ENCODE data around the gene HBS1L.

Gene HBS1L

GRCh38 chr6:135036731-135037420 lies 17.7 kb downstream of the HBS1L start:
- Histone ChIP-seq H3K56ac (ENCODE audit: low read length) (no peak overlapping the region), H2BK15ac (replicated peaks; ENCODE audit: low read depth) (no peak overlapping the region), H4K8ac (ENCODE audit: low read depth, low read length) (no peak overlapping the region), H2BK120ac (ENCODE audit: low read depth, low read length) (no peak overlapping the region), H3K4me2 (ENCODE audit: low read length) (no peak overlapping the region), H2AK5ac (ENCODE audit: low read length) (no peak overlapping the region), H3K4me3 (ENCODE audit: low read length) (no peak overlapping the region), H3K4ac (ENCODE audit: low read depth, low read length) (no peak overlapping the region), H3K23ac (ENCODE audit: low read length) (no peak overlapping the region), H3K18ac (ENCODE audit: low read length) (no peak overlapping the region), H3K36me3 (ENCODE audit: control insufficient read depth, insufficient read depth, low read length) (no peaks in the 10 kb centered on the region), H3K4me1 (ENCODE audit: control insufficient read depth, low read depth, low read length) (no peaks in the 10 kb centered on the region), H3K79me2 (ENCODE audit: control insufficient read depth, insufficient read depth, low read length) (no peaks in the 10 kb centered on the region), H3K79me1 (ENCODE audit: low read length) (peaks cover 2% of the 10 kb centered on the region), H3K27ac (ENCODE audit: low read depth, low read length) (no peak overlapping the region), H3K27me3 (ENCODE audit: insufficient read depth, low read length, poor library complexity) (peaks cover 2% of the 10 kb centered on the region), H3K9ac (ENCODE audit: low read length) (no peak overlapping the region), H2BK5ac (ENCODE audit: low read length) (no peak overlapping the region), H4K5ac (ENCODE audit: low read length) (no peak overlapping the region)
- no CpG with 5 or more reads among the region's 5 CpGs for WGBS (ENCODE audit: extremely low coverage, insufficient coverage, low lambda C conversion rate)
- no peak for DNase-seq

GRCh38 chr6:135033238-135033637 lies 21.4 kb downstream of the HBS1L start:
- H4K8ac ChIP-seq (ENCODE audit: low read depth, low read length), result no peak overlapping the region
- no peak overlapping the region for H3K4me2 ChIP-seq (ENCODE audit: low read length)
- no peaks in the 10 kb centered on the region for H3K79me2 ChIP-seq (ENCODE audit: control insufficient read depth, insufficient read depth, low read length)
- no peak overlapping the region for H3K18ac ChIP-seq (ENCODE audit: low read length)
- no peak overlapping the region for H3K9ac ChIP-seq (ENCODE audit: low read length)
- DNase-seq, result no peak
- H3K4me3 ChIP-seq (ENCODE audit: low read length), result no peak overlapping the region
- WGBS (ENCODE audit: extremely low coverage, insufficient coverage, low lambda C conversion rate), result no CpG with 5 or more reads among the region's 3 CpGs
- peaks cover 2% of the 10 kb centered on the region for H3K27me3 ChIP-seq (ENCODE audit: insufficient read depth, low read length, poor library complexity)
- H3K36me3 ChIP-seq (ENCODE audit: control insufficient read depth, insufficient read depth, low read length), result peaks cover 1% of the 10 kb centered on the region
- H3K4ac ChIP-seq (ENCODE audit: low read depth, low read length), result no peak overlapping the region
- no peak overlapping the region for H2BK5ac ChIP-seq (ENCODE audit: low read length)
- H3K4me1 ChIP-seq (ENCODE audit: control insufficient read depth, low read depth, low read length), result no peaks in the 10 kb centered on the region
- no peak overlapping the region for H2AK5ac ChIP-seq (ENCODE audit: low read length)
- H3K56ac ChIP-seq (ENCODE audit: low read length), result no peak overlapping the region
- no peak overlapping the region for H3K23ac ChIP-seq (ENCODE audit: low read length)
- no peak overlapping the region for H4K5ac ChIP-seq (ENCODE audit: low read length)
- H3K27ac ChIP-seq (ENCODE audit: low read depth, low read length), result no peak overlapping the region
- H2BK120ac ChIP-seq (ENCODE audit: low read depth, low read length), result no peak overlapping the region
- peaks cover 5% of the 10 kb centered on the region for H3K79me1 ChIP-seq (ENCODE audit: low read length)
- H2BK15ac ChIP-seq (replicated peaks; ENCODE audit: low read depth), result no peak overlapping the region

GRCh38 chr6:135030532-135031178 lies 24.0 kb downstream of the HBS1L start:
- Histone ChIP-seq H3K27me3 (ENCODE audit: insufficient read depth, low read length, poor library complexity) (peaks cover 2% of the 10 kb centered on the region), H3K23ac (ENCODE audit: low read length) (no peak overlapping the region), H3K18ac (ENCODE audit: low read length) (no peak overlapping the region), H3K27ac (ENCODE audit: low read depth, low read length) (no peak overlapping the region), H3K79me1 (ENCODE audit: low read length) (peaks cover 5% of the 10 kb centered on the region), H4K8ac (ENCODE audit: low read depth, low read length) (no peak overlapping the region), H4K5ac (ENCODE audit: low read length) (no peak overlapping the region), H3K4ac (ENCODE audit: low read depth, low read length) (no peak overlapping the region), H3K9ac (ENCODE audit: low read length) (no peak overlapping the region), H3K36me3 (ENCODE audit: control insufficient read depth, insufficient read depth, low read length) (peaks cover 1% of the 10 kb centered on the region), H2BK5ac (ENCODE audit: low read length) (no peak overlapping the region), H2BK15ac (replicated peaks; ENCODE audit: low read depth) (no peak overlapping the region), H3K4me2 (ENCODE audit: low read length) (no peak overlapping the region), H3K4me3 (ENCODE audit: low read length) (no peak overlapping the region), H3K4me1 (ENCODE audit: control insufficient read depth, low read depth, low read length) (no peaks in the 10 kb centered on the region), H3K79me2 (ENCODE audit: control insufficient read depth, insufficient read depth, low read length) (no peaks in the 10 kb centered on the region), H2BK120ac (ENCODE audit: low read depth, low read length) (no peak overlapping the region), H2AK5ac (ENCODE audit: low read length) (no peak overlapping the region), H3K56ac (ENCODE audit: low read length) (no peak overlapping the region)
- no peak for DNase-seq
- no CpG with 5 or more reads among the region's 5 CpGs for WGBS (ENCODE audit: extremely low coverage, insufficient coverage, low lambda C conversion rate)

- Histone ChIP-seq H3K27ac (ENCODE audit: low read depth, low read length) (no peak overlapping the region), H2BK15ac (replicated peaks; ENCODE audit: low read depth) (no peak overlapping the region), H3K79me2 (ENCODE audit: control insufficient read depth, insufficient read depth, low read length) (no peaks in the 10 kb centered on the region), H3K36me3 (ENCODE audit: control insufficient read depth, insufficient read depth, low read length) (peaks cover 1% of the 10 kb centered on the region), H3K23ac (ENCODE audit: low read length) (no peak overlapping the region), H3K27me3 (ENCODE audit: insufficient read depth, low read length, poor library complexity) (peaks cover 2% of the 10 kb centered on the region), H3K18ac (ENCODE audit: low read length) (no peak overlapping the region), H3K4me2 (ENCODE audit: low read length) (no peak overlapping the region), H3K4me1 (ENCODE audit: control insufficient read depth, low read depth, low read length) (no peaks in the 10 kb centered on the region), H4K8ac (ENCODE audit: low read depth, low read length) (no peak overlapping the region), H3K79me1 (ENCODE audit: low read length) (peaks cover 5% of the 10 kb centered on the region), H3K4ac (ENCODE audit: low read depth, low read length) (no peak overlapping the region), H2BK120ac (ENCODE audit: low read depth, low read length) (no peak overlapping the region), H3K56ac (ENCODE audit: low read length) (no peak overlapping the region), H4K5ac (ENCODE audit: low read length) (no peak overlapping the region), H2BK5ac (ENCODE audit: low read length) (no peak overlapping the region), H3K4me3 (ENCODE audit: low read length) (no peak overlapping the region), H3K9ac (ENCODE audit: low read length) (no peak overlapping the region), H2AK5ac (ENCODE audit: low read length) (no peak overlapping the region)
- no peak for DNase-seq
- no CpG with 5 or more reads among the region's 3 CpGs for WGBS (ENCODE audit: extremely low coverage, insufficient coverage, low lambda C conversion rate)
Observed at GRCh38 chr6:135030056-135030473, 24.6 kb downstream of the HBS1L start.

- H3K27ac ChIP-seq (ENCODE audit: low read depth, low read length), result no peak overlapping the region
- no peak overlapping the region for H3K18ac ChIP-seq (ENCODE audit: low read length)
- H2AK5ac ChIP-seq (ENCODE audit: low read length), result no peak overlapping the region
- no peak overlapping the region for H3K9ac ChIP-seq (ENCODE audit: low read length)
- no peak overlapping the region for H3K4me3 ChIP-seq (ENCODE audit: low read length)
- H3K4me2 ChIP-seq (ENCODE audit: low read length), result no peak overlapping the region
- H4K5ac ChIP-seq (ENCODE audit: low read length), result no peak overlapping the region
- peaks cover 2% of the 10 kb centered on the region for H3K79me1 ChIP-seq (ENCODE audit: low read length)
- no peak overlapping the region for H4K8ac ChIP-seq (ENCODE audit: low read depth, low read length)
- H3K56ac ChIP-seq (ENCODE audit: low read length), result no peak overlapping the region
- no peak overlapping the region for H3K23ac ChIP-seq (ENCODE audit: low read length)
- H2BK15ac ChIP-seq (replicated peaks; ENCODE audit: low read depth), result no peak overlapping the region
- DNase-seq, result no peak
- H3K4ac ChIP-seq (ENCODE audit: low read depth, low read length), result no peak overlapping the region
- no peaks in the 10 kb centered on the region for H3K27me3 ChIP-seq (ENCODE audit: insufficient read depth, low read length, poor library complexity)
- no peak overlapping the region for H2BK5ac ChIP-seq (ENCODE audit: low read length)
- WGBS (ENCODE audit: extremely low coverage, insufficient coverage, low lambda C conversion rate), result no CpG with 5 or more reads among the region's 2 CpGs
- peaks cover 1% of the 10 kb centered on the region for H3K36me3 ChIP-seq (ENCODE audit: control insufficient read depth, insufficient read depth, low read length)
- no peaks in the 10 kb centered on the region for H3K79me2 ChIP-seq (ENCODE audit: control insufficient read depth, insufficient read depth, low read length)
- no peak overlapping the region for H2BK120ac ChIP-seq (ENCODE audit: low read depth, low read length)
- no peaks in the 10 kb centered on the region for H3K4me1 ChIP-seq (ENCODE audit: control insufficient read depth, low read depth, low read length)
Observed at GRCh38 chr6:135025775-135026174, 28.8 kb downstream of the HBS1L start.

Data from mesendoderm (in vitro differentiated cells).